Measurements from ENCODE around the gene C12orf57. TPM values are rescaled to one million over a fixed set of nuclear protein-coding genes. Genes with fewer than 3 reads are reported as not detected.

The C12orf57 gene
- total RNA-seq, 1 experiment from 2014 or later, result 103 TPM

- peaks cover 7% of the 10 kb centered on the region for H3K4me1 Mint-ChIP-seq (ENCODE audit: low read depth, unreplicated experiment)
- no peak overlapping the region for H3K27ac Mint-ChIP-seq (ENCODE audit: unreplicated experiment)
- no peak for TF ChIP-seq CTCF (IDR thresholded peaks at IDR 0.05; ENCODE audit: unreplicated experiment)
- no peaks in the 10 kb centered on the region for H3K27me3 Mint-ChIP-seq (ENCODE audit: unreplicated experiment)
- no TSS peak for BruUV-seq (replicated peaks)
- no peaks in the 10 kb centered on the region for H3K9me3 Mint-ChIP-seq (ENCODE audit: low read depth, unreplicated experiment)
- no peak overlapping the region for H3K4me3 Mint-ChIP-seq (ENCODE audit: low read depth, unreplicated experiment)
- DNase-seq, result no peak
- H3K36me3 Mint-ChIP-seq (ENCODE audit: insufficient read depth, unreplicated experiment), result peaks cover 24% of the 10 kb centered on the region
- intact Hi-C loops (cut with micrococcal nuclease; ENCODE audit: unreplicated experiment), result no loop called here
- CTCF ChIA-PET, result interaction anchor here (1.7 kb wide), 1 partner anchor 9 kb away, joined by 4 read pairs; no protein-coding TSS in a partner anchor
Observed at GRCh38 chr12:6952863-6953441, 9.1 kb downstream of the C12orf57 start.

- Mint-ChIP-seq H3K4me1 (ENCODE audit: low read depth, unreplicated experiment) (no peaks in the 10 kb centered on the region), H3K36me3 (ENCODE audit: insufficient read depth, unreplicated experiment) (peaks cover 25% of the 10 kb centered on the region), H3K9me3 (ENCODE audit: low read depth, unreplicated experiment) (no peaks in the 10 kb centered on the region), H3K27me3 (ENCODE audit: unreplicated experiment) (no peaks in the 10 kb centered on the region), H3K4me3 (ENCODE audit: low read depth, unreplicated experiment) (no peak overlapping the region), H3K27ac (ENCODE audit: unreplicated experiment) (no peak overlapping the region)
- DNase-seq, result no peak
- CTCF ChIA-PET, result interaction anchor here (1.7 kb wide), 1 partner anchor 8 kb away, joined by 4 read pairs; no protein-coding TSS in a partner anchor
- no TSS peak for BruUV-seq (replicated peaks)
- TF ChIP-seq CTCF (IDR thresholded peaks at IDR 0.05; ENCODE audit: unreplicated experiment), result no peak
- intact Hi-C loops (cut with micrococcal nuclease; ENCODE audit: unreplicated experiment), result no loop called here
Observed at GRCh38 chr12:6953442-6954315, 9.9 kb downstream of the C12orf57 start.

- H3K27ac Mint-ChIP-seq (ENCODE audit: unreplicated experiment), result no peak overlapping the region
- H3K36me3 Mint-ChIP-seq (ENCODE audit: insufficient read depth, unreplicated experiment), result peaks cover 32% of the 10 kb centered on the region
- no peak for TF ChIP-seq CTCF (IDR thresholded peaks at IDR 0.05; ENCODE audit: unreplicated experiment)
- no peaks in the 10 kb centered on the region for H3K9me3 Mint-ChIP-seq (ENCODE audit: low read depth, unreplicated experiment)
- H3K27me3 Mint-ChIP-seq (ENCODE audit: unreplicated experiment), result no peaks in the 10 kb centered on the region
- CTCF ChIA-PET, result no interaction called here
- no peaks in the 10 kb centered on the region for H3K4me1 Mint-ChIP-seq (ENCODE audit: low read depth, unreplicated experiment)
- no peak overlapping the region for H3K4me3 Mint-ChIP-seq (ENCODE audit: low read depth, unreplicated experiment)
- intact Hi-C loops (cut with micrococcal nuclease; ENCODE audit: unreplicated experiment), result no loop called here
- no peak for DNase-seq
- BruUV-seq (replicated peaks), result no TSS peak
Observed at GRCh38 chr12:6954316-6955107, 10.7 kb downstream of the C12orf57 start.

- H3K36me3 Mint-ChIP-seq (ENCODE audit: insufficient read depth, unreplicated experiment), result peaks cover 41% of the 10 kb centered on the region
- intact Hi-C loops (cut with micrococcal nuclease; ENCODE audit: unreplicated experiment), result no loop called here
- H3K4me3 Mint-ChIP-seq (ENCODE audit: low read depth, unreplicated experiment), result no peak overlapping the region
- TF ChIP-seq CTCF (IDR thresholded peaks at IDR 0.05; ENCODE audit: unreplicated experiment), result no peak
- DNase-seq, result no peak
- no peaks in the 10 kb centered on the region for H3K27me3 Mint-ChIP-seq (ENCODE audit: unreplicated experiment)
- H3K27ac Mint-ChIP-seq (ENCODE audit: unreplicated experiment), result no peak overlapping the region
- no peaks in the 10 kb centered on the region for H3K4me1 Mint-ChIP-seq (ENCODE audit: low read depth, unreplicated experiment)
- H3K9me3 Mint-ChIP-seq (ENCODE audit: low read depth, unreplicated experiment), result no peaks in the 10 kb centered on the region
- CTCF ChIA-PET, result no interaction called here
- no TSS peak for BruUV-seq (replicated peaks)
Observed at GRCh38 chr12:6955108-6956020, 11.5 kb downstream of the C12orf57 start.

Data from Calu3 (cell line).